ENCODE data around the gene CUX1. TPM values are rescaled to one million over a fixed set of nuclear protein-coding genes. Genes with fewer than 3 reads are reported as not detected.

CUX1 gene
- total and polyA plus RNA-seq, 2 of the 13 experiments (the other 11 are each of a cell fraction or from before 2014, with no cell fraction given): 13.7 to 14.9 TPM

DNA sequence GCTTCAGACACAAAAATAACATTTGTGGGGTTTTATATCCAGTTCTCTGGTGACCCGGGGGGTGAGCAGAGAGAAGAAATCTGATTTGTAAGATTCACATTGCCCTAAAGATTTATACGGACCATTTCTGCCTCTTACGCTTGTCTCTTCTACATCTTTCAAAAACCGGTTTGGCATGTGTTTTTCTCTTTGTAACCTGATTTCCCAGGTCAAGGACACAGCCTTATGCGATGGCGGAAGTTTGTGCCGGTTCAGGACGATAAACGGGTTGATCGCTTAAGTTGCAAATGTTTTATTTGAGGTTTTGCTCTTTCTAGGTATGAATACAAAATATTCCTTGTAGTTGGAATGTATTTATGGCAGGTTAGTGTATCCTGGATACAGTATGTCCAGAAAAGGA is 407.6 kb downstream of the CUX1 start:
- ATAC-seq (no peak), FAIRE-seq (no peak), DNase-seq (ENCODE audit: low spot score) (no peak)
- no TSS peak for BruUV-seq (replicated peaks)
- TF ChIP-seq MATR3 (CRISPR knock-in tag; IDR thresholded peaks at IDR 0.05) (no peak), TCF7L2 (IDR thresholded peaks at IDR 0.05; ENCODE audit: low read depth, low read length) (no peak), ZNF546 (CRISPR knock-in tag; conservative IDR thresholded peaks at IDR 0.05) (no peak), RBFOX2 (IDR thresholded peaks at IDR 0.05; ENCODE audit: low read depth, low read length) (no peak), POLR2G (IDR thresholded peaks at IDR 0.05; ENCODE audit: low read depth, low read length) (no peak), ZNF768 (CRISPR knock-in tag; IDR thresholded peaks at IDR 0.05) (no peak), HHEX (CRISPR knock-in tag; IDR thresholded peaks at IDR 0.05) (no peak), ZBTB7A (CRISPR knock-in tag; IDR thresholded peaks at IDR 0.05) (no peak), ZNF292 (CRISPR knock-in tag; IDR thresholded peaks at IDR 0.05; ENCODE audit: borderline replicate concordance, low read depth) (no peak)
- TF ChIP-seq, protein P1, sequence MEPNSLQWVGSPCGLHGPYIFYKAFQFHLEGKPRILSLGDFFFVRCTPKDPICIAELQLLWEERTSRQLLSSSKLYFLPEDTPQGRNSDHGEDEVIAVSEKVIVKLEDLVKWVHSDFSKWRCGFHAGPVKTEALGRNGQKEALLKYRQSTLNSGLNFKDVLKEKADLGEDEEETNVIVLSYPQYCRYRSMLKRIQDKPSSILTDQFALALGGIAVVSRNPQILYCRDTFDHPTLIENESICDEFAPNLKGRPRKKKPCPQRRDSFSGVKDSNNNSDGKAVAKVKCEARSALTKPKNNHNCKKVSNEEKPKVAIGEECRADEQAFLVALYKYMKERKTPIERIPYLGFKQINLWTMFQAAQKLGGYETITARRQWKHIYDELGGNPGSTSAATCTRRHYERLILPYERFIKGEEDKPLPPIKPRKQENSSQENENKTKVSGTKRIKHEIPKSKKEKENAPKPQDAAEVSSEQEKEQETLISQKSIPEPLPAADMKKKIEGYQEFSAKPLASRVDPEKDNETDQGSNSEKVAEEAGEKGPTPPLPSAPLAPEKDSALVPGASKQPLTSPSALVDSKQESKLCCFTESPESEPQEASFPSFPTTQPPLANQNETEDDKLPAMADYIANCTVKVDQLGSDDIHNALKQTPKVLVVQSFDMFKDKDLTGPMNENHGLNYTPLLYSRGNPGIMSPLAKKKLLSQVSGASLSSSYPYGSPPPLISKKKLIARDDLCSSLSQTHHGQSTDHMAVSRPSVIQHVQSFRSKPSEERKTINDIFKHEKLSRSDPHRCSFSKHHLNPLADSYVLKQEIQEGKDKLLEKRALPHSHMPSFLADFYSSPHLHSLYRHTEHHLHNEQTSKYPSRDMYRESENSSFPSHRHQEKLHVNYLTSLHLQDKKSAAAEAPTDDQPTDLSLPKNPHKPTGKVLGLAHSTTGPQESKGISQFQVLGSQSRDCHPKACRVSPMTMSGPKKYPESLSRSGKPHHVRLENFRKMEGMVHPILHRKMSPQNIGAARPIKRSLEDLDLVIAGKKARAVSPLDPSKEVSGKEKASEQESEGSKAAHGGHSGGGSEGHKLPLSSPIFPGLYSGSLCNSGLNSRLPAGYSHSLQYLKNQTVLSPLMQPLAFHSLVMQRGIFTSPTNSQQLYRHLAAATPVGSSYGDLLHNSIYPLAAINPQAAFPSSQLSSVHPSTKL (CRISPR knock-in tag; IDR thresholded peaks at IDR 0.05): no peak
- Histone ChIP-seq H3K36me3 (replicated peaks in 1 of 2; ENCODE audit: control insufficient read depth in 1 of 2, insufficient read depth in 2 of 2, low read length in 2 of 2) (peaks cover 9 to 24% of the 10 kb centered on the region in 2 experiments; a peak in 4 of 5 replicates), H3K9ac (ENCODE audit: insufficient read depth, low read depth, low read length) (no peak overlapping the region), H3K4me3 (replicated peaks in 1 of 3; ENCODE audit: insufficient read depth in 1 of 3, low read depth in 2 of 3, low read length in 3 of 3) (no peak overlapping the region), H3K27ac (ENCODE audit: extremely low read length, insufficient read depth, low read length) (no peak overlapping the region), H3K4me2 (ENCODE audit: low read depth, low read length) (no peak overlapping the region), H3K79me2 (ENCODE audit: insufficient read depth, low read length) (no peaks in the 10 kb centered on the region), H2AFZ (ENCODE audit: low read length) (no peak overlapping the region), H4K20me1 (ENCODE audit: insufficient read depth, low read length) (no peaks in the 10 kb centered on the region), H3K9me3 (ENCODE audit: low read length) (no peaks in the 10 kb centered on the region), H3K27me3 (ENCODE audit: control insufficient read depth in 1 of 2, insufficient read depth in 2 of 2, low read length in 2 of 2) (no peaks in the 10 kb centered on the region; a peak in 1 of 5 replicates), H3K4me1 (ENCODE audit: insufficient read depth, low read length) (no peaks in the 10 kb centered on the region)
- intact Hi-C loops (cut with micrococcal nuclease; ENCODE audit: unreplicated experiment): no loop called here
- in situ Hi-C loops (cut with HindIII; ENCODE audit: extremely low pct_ligation_motif_present, low pct_unique_long_range_greater_than_20kb): no loop called here
- POLR2A ChIA-PET: no interaction called here
- CTCF ChIA-PET (ENCODE audit: low intra/inter-chr PET ratio, low total read pairs): no interaction called here
- WGBS (ENCODE audit: low lambda C conversion rate): 92% methylated on average over 10 of the region's 10 CpGs
